ENCODE results near the gene CD200.

CD200 gene

GRCh38 chr3:112365636-112366035 lies 32.7 kb downstream of the CD200 start:
- Histone ChIP-seq H4K20me1 (ENCODE audit: insufficient read depth, low read length) (no peaks in the 10 kb centered on the region), H3K9me2 (replicated peaks; ENCODE audit: insufficient read depth, low read length) (no peaks in the 10 kb centered on the region), H3K9me3 (replicated peaks; ENCODE audit: insufficient read depth, low read length) (no peaks in the 10 kb centered on the region), H3K9ac (ENCODE audit: low read length) (no peak overlapping the region), H3K79me2 (ENCODE audit: low read length) (no peaks in the 10 kb centered on the region), H3K27me3 (replicated peaks; ENCODE audit: insufficient read depth, low read length) (no peaks in the 10 kb centered on the region), H2AFZ (ENCODE audit: low read length) (no peak overlapping the region), H3K36me3 (replicated peaks; ENCODE audit: insufficient read depth, low read length) (no peaks in the 10 kb centered on the region), H3K4me2 (ENCODE audit: low read depth, low read length) (no peak overlapping the region), H3K4me1 (ENCODE audit: low read length) (peaks cover 14% of the 10 kb centered on the region), H3K4me3 (ENCODE audit: low read length) (no peak overlapping the region), H3K27ac (ENCODE audit: low read length) (no peak overlapping the region), H3F3A (ENCODE audit: insufficient read depth, low read length) (peaks cover 5% of the 10 kb centered on the region; the same call in 1 of the 2 replicates)
- TF ChIP-seq EZH2 (optimal IDR thresholded peaks at IDR 0.05; ENCODE audit: low read depth, low read length) (no peak), EZH2phosphoT487 (IDR thresholded peaks at IDR 0.05; ENCODE audit: low read length) (no peak), CTCF (IDR thresholded peaks at IDR 0.05; ENCODE audit: low read length) (no peak)
- no peak for DNase-seq

DNA sequence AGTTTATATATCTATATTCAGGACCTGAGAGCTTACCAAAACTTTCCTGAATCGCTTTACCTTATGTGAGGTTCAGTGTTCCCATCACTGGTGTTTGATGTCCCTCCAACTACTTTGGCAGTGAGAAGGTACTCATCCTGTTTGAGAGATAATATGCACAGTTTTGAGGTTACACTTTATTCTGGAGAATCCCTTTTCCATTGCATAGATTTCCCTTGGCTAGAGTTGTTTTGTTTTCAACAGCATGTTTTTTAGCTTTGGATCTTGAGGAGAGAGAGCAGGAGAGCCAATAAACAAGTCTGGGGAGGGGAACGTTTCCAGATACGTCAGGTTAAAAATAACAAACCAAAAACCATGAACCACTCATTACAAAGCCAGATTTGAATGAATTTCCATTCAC lies 33.6 kb downstream of the CD200 start:
- Histone ChIP-seq H3K9me3 (replicated peaks; ENCODE audit: insufficient read depth, low read length) (no peaks in the 10 kb centered on the region), H3K4me1 (ENCODE audit: low read length) (peaks cover 14% of the 10 kb centered on the region), H4K20me1 (ENCODE audit: insufficient read depth, low read length) (no peaks in the 10 kb centered on the region), H3K4me3 (ENCODE audit: low read length) (no peak overlapping the region), H3F3A (ENCODE audit: insufficient read depth, low read length) (peaks cover 5% of the 10 kb centered on the region; the same call in 1 of the 2 replicates), H3K4me2 (ENCODE audit: low read depth, low read length) (no peak overlapping the region), H3K27ac (ENCODE audit: low read length) (no peak overlapping the region), H2AFZ (ENCODE audit: low read length) (no peak overlapping the region), H3K36me3 (replicated peaks; ENCODE audit: insufficient read depth, low read length) (no peaks in the 10 kb centered on the region), H3K9ac (ENCODE audit: low read length) (no peak overlapping the region), H3K79me2 (ENCODE audit: low read length) (no peaks in the 10 kb centered on the region), H3K27me3 (replicated peaks; ENCODE audit: insufficient read depth, low read length) (no peaks in the 10 kb centered on the region), H3K9me2 (replicated peaks; ENCODE audit: insufficient read depth, low read length) (no peaks in the 10 kb centered on the region)
- no peak for TF ChIP-seq EZH2phosphoT487 (IDR thresholded peaks at IDR 0.05; ENCODE audit: low read length)
- TF ChIP-seq CTCF (IDR thresholded peaks at IDR 0.05; ENCODE audit: low read length): no peak
- no peak for TF ChIP-seq EZH2 (optimal IDR thresholded peaks at IDR 0.05; ENCODE audit: low read depth, low read length)
- no peak for DNase-seq

GRCh38 chr3:112371569-112371968 lies 38.6 kb downstream of the CD200 start:
- Histone ChIP-seq H3K4me2 (ENCODE audit: low read depth, low read length) (no peak overlapping the region), H3K9me2 (replicated peaks; ENCODE audit: insufficient read depth, low read length) (no peaks in the 10 kb centered on the region), H3K9me3 (replicated peaks; ENCODE audit: insufficient read depth, low read length) (no peaks in the 10 kb centered on the region), H3K79me2 (ENCODE audit: low read length) (no peaks in the 10 kb centered on the region), H3K27ac (ENCODE audit: low read length) (no peak overlapping the region), H2AFZ (ENCODE audit: low read length) (no peak overlapping the region), H3K27me3 (replicated peaks; ENCODE audit: insufficient read depth, low read length) (no peaks in the 10 kb centered on the region), H3K9ac (ENCODE audit: low read length) (no peak overlapping the region), H3K4me1 (ENCODE audit: low read length) (no peaks in the 10 kb centered on the region), H3F3A (ENCODE audit: insufficient read depth, low read length) (no peaks in the 10 kb centered on the region), H4K20me1 (ENCODE audit: insufficient read depth, low read length) (no peaks in the 10 kb centered on the region), H3K36me3 (replicated peaks; ENCODE audit: insufficient read depth, low read length) (no peaks in the 10 kb centered on the region), H3K4me3 (ENCODE audit: low read length) (no peak overlapping the region)
- DNase-seq: no peak
- TF ChIP-seq CTCF (IDR thresholded peaks at IDR 0.05; ENCODE audit: low read length): no peak
- no peak for TF ChIP-seq EZH2phosphoT487 (IDR thresholded peaks at IDR 0.05; ENCODE audit: low read length)
- no peak for TF ChIP-seq EZH2 (optimal IDR thresholded peaks at IDR 0.05; ENCODE audit: low read depth, low read length)
